ENCODE measurements around the gene IZUMO4.

GRCh38 chr19:2054763-2055162, 42.0 kb upstream of the IZUMO4 start:
- TF ChIP-seq CTCF (IDR thresholded peaks at IDR 0.05): no peak
- no peak for TF ChIP-seq POLR2A (IDR thresholded peaks at IDR 0.05)
- no peak for TF ChIP-seq POLR2AphosphoS5 (IDR thresholded peaks at IDR 0.05)
